OCI-LY1 (cell line): ENCODE data around the gene KCNK16.

Experiments
- H2AFZ ChIP-seq: fragments of 200-600 bp; sonication (generic), shearing (Covaris generic); 2 replicates; pipeline ENCODE4 v1.6.0; 2014; ENCODE audit warnings: antibody characterized with exemption, mild to moderate bottlenecking, low read length
- H3F3A ChIP-seq: fragments of 200-600 bp; sonication (generic), shearing (Covaris generic); 2 replicates; pipeline ENCODE4 v1.6.0; 2014; ENCODE audit warnings: mild to moderate bottlenecking, antibody characterized with exemption, low read length, moderate library complexity; ENCODE audit not compliant: insufficient read depth
- H3K27ac ChIP-seq: fragments of 200-600 bp; sonication (generic); 2 replicates; pipeline ENCODE4 v1.5.1; 2014; ENCODE audit warnings: low read length, mixed run types, mild to moderate bottlenecking, low read depth; ENCODE audit not compliant: poor library complexity, severe bottlenecking
- H3K27me3 ChIP-seq: fragments of 200-600 bp; sonication (generic); 2 replicates; pipeline ENCODE4 v1.6.0; 2014; ENCODE audit warnings: antibody characterized with exemption, mild to moderate bottlenecking, low read length, moderate library complexity; ENCODE audit not compliant: insufficient read depth
- H3K36me3 ChIP-seq: fragments of 200-600 bp; sonication (generic); 2 replicates; pipeline ENCODE4 v1.6.1; 2014; ENCODE audit warnings: mild to moderate bottlenecking, antibody characterized with exemption, low read length, moderate library complexity, mixed read lengths; ENCODE audit not compliant: insufficient read depth
- H3K4me1 ChIP-seq: fragments of 200-600 bp; sonication (generic); 2 replicates; pipeline ENCODE4 v1.5.1; 2014; ENCODE audit warnings: mild to moderate bottlenecking, low read length, moderate library complexity; ENCODE audit not compliant: insufficient read depth, severe bottlenecking
- H3K4me2 ChIP-seq: fragments of 200-600 bp; sonication (generic), shearing (Covaris generic); 2 replicates; pipeline ENCODE4 v1.6.1; 2014; ENCODE audit warnings: low read length
- H3K4me3 ChIP-seq: fragments of 200-600 bp; sonication (generic); 2 replicates; pipeline ENCODE4 v1.5.1; 2014; ENCODE audit warnings: low read length, low read depth, mild to moderate bottlenecking, mixed read lengths; ENCODE audit not compliant: poor library complexity, severe bottlenecking
- H3K79me2 ChIP-seq: fragments of 200-600 bp; shearing (Covaris generic); 2 replicates; pipeline ENCODE4 v1.6.1; 2016; ENCODE audit warnings: mixed run types, low read length, mixed read lengths; ENCODE audit not compliant: insufficient read depth
- H3K9ac ChIP-seq: fragments of 200-600 bp; sonication (generic), shearing (Covaris generic); 2 replicates; pipeline ENCODE4 v1.6.1; 2014; ENCODE audit warnings: mild to moderate bottlenecking, low read length, mixed read lengths
- H3K9me2 ChIP-seq: fragments of 200-600 bp; sonication (generic), shearing (Covaris generic); 2 replicates; pipeline ENCODE4 v1.6.1; 2014; ENCODE audit warnings: low read depth, mild to moderate bottlenecking, low read length, mixed read lengths
- H3K9me3 ChIP-seq: fragments of 200-600 bp; shearing (Covaris generic); 2 replicates; pipeline ENCODE4 v1.6.1; 2014; ENCODE audit warnings: low read length, mixed read lengths
- H4K20me1 ChIP-seq: fragments of 200-600 bp; sonication (generic), shearing (Covaris generic); 2 replicates; pipeline ENCODE4 v1.6.0; 2016; ENCODE audit warnings: mild to moderate bottlenecking, low read length; ENCODE audit not compliant: insufficient read depth
- CTCF ChIP-seq: fragments of 200-600 bp; sonication (generic), shearing (Covaris generic); IDR thresholded peaks from 2 replicates; pipeline ENCODE4 v1.5.1; 2017; ENCODE audit warnings: mild to moderate bottlenecking, antibody characterized with exemption, low read length, moderate library complexity, mixed read lengths
- EZH2 ChIP-seq: fragments of 200-600 bp; sonication (generic), shearing (Covaris generic); IDR thresholded peaks from 2 replicates; pipeline ENCODE4 v1.8.0; 2017; ENCODE audit warnings: borderline replicate concordance, mixed run types, mild to moderate bottlenecking, antibody characterized with exemption, low read length, moderate library complexity, mixed read lengths

Gene KCNK16

DNA sequence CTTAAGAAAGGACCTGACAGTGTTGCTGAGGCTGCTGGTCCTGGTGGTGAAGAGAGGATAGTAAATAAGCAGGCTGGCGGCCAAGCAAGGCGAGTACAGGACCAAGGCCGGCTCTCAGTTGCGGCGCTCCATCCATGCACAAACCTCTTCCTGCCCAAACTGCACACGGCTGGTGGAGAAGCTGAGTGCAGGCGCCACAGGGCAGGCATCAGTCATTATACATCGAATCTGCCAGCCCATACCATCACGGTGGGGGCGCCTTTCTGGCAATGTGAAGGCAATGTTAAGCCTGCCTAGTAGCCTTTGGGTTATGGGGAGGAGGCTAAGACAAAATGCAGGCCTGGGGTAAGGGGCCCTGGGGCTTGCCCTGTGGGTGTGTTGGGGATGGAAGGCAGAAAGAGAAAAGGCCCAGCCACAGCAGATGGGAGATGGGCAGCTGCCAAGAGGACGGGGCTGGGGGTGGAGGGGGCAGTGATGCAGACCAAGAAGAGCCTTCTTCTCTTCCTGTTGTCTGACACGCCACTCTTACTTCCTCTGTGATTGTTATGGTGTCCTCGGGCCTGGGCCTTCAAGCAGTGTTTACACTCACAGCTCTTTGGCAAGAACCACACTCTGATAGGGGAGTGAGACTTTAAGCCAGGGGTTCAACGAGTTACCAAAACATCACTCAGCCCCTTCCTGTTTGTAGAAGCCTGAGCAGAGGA lies 20.3 kb upstream of the KCNK16 start:
- Histone ChIP-seq H3K4me2 (no peak overlapping the region), H3K79me2 (no peaks in the 10 kb centered on the region), H3K4me3 (no peak overlapping the region), H3K9me2 (no peaks in the 10 kb centered on the region), H3K36me3 (no peaks in the 10 kb centered on the region; the same call in 1 of the 2 replicates), H3K27me3 (no peaks in the 10 kb centered on the region), H3F3A (no peaks in the 10 kb centered on the region), H3K4me1 (no peaks in the 10 kb centered on the region), H3K27ac (no peak overlapping the region), H4K20me1 (no peaks in the 10 kb centered on the region), H3K9ac (no peak overlapping the region), H3K9me3 (no peaks in the 10 kb centered on the region), H2AFZ (no peak overlapping the region)
- TF ChIP-seq EZH2: no peak
- TF ChIP-seq CTCF: no peak

GRCh38 chr6:39341937-39342336 lies 19.4 kb upstream of the KCNK16 start:
- no peaks in the 10 kb centered on the region for H3K9me2 ChIP-seq
- H3K9me3 ChIP-seq: no peaks in the 10 kb centered on the region
- H3K4me1 ChIP-seq: no peaks in the 10 kb centered on the region
- no peaks in the 10 kb centered on the region for H3K79me2 ChIP-seq
- H3K36me3 ChIP-seq: no peaks in the 10 kb centered on the region; the same call in 1 of the 2 replicates
- no peak overlapping the region for H2AFZ ChIP-seq
- no peak overlapping the region for H3K4me2 ChIP-seq
- H3F3A ChIP-seq: no peaks in the 10 kb centered on the region
- TF ChIP-seq EZH2 (no peak), CTCF (no peak)
- no peak overlapping the region for H3K27ac ChIP-seq
- no peak overlapping the region for H3K9ac ChIP-seq
- no peaks in the 10 kb centered on the region for H4K20me1 ChIP-seq
- H3K27me3 ChIP-seq: no peaks in the 10 kb centered on the region
- H3K4me3 ChIP-seq: no peak overlapping the region

DNA sequence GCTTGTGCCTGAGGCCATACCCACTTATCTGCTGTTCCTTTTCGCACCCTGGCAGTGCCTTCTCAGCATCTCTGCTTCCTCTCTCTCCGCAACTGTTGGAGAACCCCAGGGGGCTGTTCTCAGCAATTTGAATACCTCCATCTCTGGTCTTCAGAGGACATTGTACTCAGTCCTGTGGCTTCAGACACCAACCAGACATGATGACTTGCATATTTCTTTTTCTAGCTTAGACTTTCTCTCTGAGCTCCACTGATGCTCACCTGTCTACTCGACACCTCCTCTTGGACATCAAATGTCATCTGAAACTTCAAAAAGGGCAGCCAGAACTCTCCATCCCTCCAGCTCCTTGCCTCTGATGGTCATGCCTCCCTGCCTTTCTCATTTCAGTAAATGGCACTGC lies 18.9 kb upstream of the KCNK16 start:
- no peaks in the 10 kb centered on the region; the same call in 1 of the 2 replicates for H3K36me3 ChIP-seq
- no peak overlapping the region for H2AFZ ChIP-seq
- no peak overlapping the region for H3K4me2 ChIP-seq
- H3K79me2 ChIP-seq: no peaks in the 10 kb centered on the region
- no peaks in the 10 kb centered on the region for H3F3A ChIP-seq
- no peak overlapping the region for H3K9ac ChIP-seq
- no peak overlapping the region for H3K4me3 ChIP-seq
- TF ChIP-seq EZH2 (no peak), CTCF (no peak)
- H3K9me2 ChIP-seq: no peaks in the 10 kb centered on the region
- no peaks in the 10 kb centered on the region for H3K27me3 ChIP-seq
- H3K27ac ChIP-seq: no peak overlapping the region
- no peaks in the 10 kb centered on the region for H3K9me3 ChIP-seq
- no peaks in the 10 kb centered on the region for H4K20me1 ChIP-seq
- no peaks in the 10 kb centered on the region for H3K4me1 ChIP-seq
